Body of pancreas (tissue), 4 donors: ENCODE results near the gene STRADA. TPM values are rescaled to one million over a fixed set of nuclear protein-coding genes. Genes with fewer than 3 reads are reported as not detected.

Experiments
- ATAC-seq: fragments of 150-250 bp; one replicate; pipeline ENCODE4 v1.9.1; 2016
- DNase-seq, 4 donors: peaks; one replicate each; pipeline ENCODE4 v3.0.0-alpha.2; 2019
- H3K27ac ChIP-seq, 4 donors: fragments of 200-600 bp; sonication (generic); 1 replicate in 3 of 4; 2 replicates in 1 of 4; pipeline versions ENCODE4 v1.5.1 to v1.6.1; 2016 to 2019; ENCODE audit warnings: mild to moderate bottlenecking in 1 of 4, mixed read lengths in 1 of 4, moderate library complexity in 1 of 4
- H3K27me3 ChIP-seq, 2 donors: fragments of 200-600 bp; sonication (generic); one replicate each; pipeline ENCODE4 v1.6.0; 2016; ENCODE audit warnings: mild to moderate bottlenecking in 1 of 2
- H3K36me3 ChIP-seq, 2 donors: fragments of 200-600 bp; sonication (generic); replicated peaks in 1 of 2; 2 replicates each; pipeline ENCODE4 v1.5.1; 2016; ENCODE audit warnings: low read depth in 2 of 2; ENCODE audit not compliant: insufficient read depth in 1 of 2
- H3K4me1 ChIP-seq: fragments of 200-600 bp; sonication (generic); one replicate; pipeline ENCODE4 v1.6.0; 2016
- H3K4me3 ChIP-seq, 2 donors: fragments of 200-600 bp; sonication (generic); 1 replicate in 1 of 2; 2 replicates in 1 of 2; pipeline ENCODE4 v1.5.1; 2016 to 2019
- H3K9me3 ChIP-seq, 3 donors: fragments of 200-600 bp; sonication (generic); 1 replicate in 2 of 3; 2 replicates in 1 of 3; pipeline ENCODE4 v1.5.1; 2016
- POLR2A ChIP-seq, 3 donors: fragments of 450-650 bp; IDR thresholded peaks; one replicate each; pipeline ENCODE4 v1.6.1; 2016; ENCODE audit warnings: antibody characterized with exemption in 3 of 3, mild to moderate bottlenecking in 2 of 3
- WGBS, 2 donors: methylation state at CpG; one replicate each; pipeline ENCODE4 v1.1.5; 2017; 5-methylcytosine and 5-hydroxymethylcytosine counted together
- intact Hi-C: fragments of 100-400 bp; cut with DNase I; formaldehyde crosslinking; loops from one replicate; pipeline ENCODE4 v1.15.1; 2023
- total RNA-seq, 2 donors: library from RNA; depleted of rRNA; stranded (reverse); fragments of >200 nt; gene quantifications; one replicate each; pipeline ENCODE4 v1.1.0, GENCODE V29; 2016
- TF ChIP-seq, protein P1 (sequence below), 7 experiments: fragments of 450-650 bp in 4 of 7; fragments of 200-600 bp in 3 of 7; sonication (generic) in 3 of 7; IDR thresholded peaks; one replicate each; pipeline ENCODE4 v1.5.1; 2016 to 2019; ENCODE audit warnings: antibody characterized with exemption in 7 of 7

Gene STRADA
- total RNA-seq, 2 donors from 2014 or later = 25.4 to 26.7 TPM

DNA sequence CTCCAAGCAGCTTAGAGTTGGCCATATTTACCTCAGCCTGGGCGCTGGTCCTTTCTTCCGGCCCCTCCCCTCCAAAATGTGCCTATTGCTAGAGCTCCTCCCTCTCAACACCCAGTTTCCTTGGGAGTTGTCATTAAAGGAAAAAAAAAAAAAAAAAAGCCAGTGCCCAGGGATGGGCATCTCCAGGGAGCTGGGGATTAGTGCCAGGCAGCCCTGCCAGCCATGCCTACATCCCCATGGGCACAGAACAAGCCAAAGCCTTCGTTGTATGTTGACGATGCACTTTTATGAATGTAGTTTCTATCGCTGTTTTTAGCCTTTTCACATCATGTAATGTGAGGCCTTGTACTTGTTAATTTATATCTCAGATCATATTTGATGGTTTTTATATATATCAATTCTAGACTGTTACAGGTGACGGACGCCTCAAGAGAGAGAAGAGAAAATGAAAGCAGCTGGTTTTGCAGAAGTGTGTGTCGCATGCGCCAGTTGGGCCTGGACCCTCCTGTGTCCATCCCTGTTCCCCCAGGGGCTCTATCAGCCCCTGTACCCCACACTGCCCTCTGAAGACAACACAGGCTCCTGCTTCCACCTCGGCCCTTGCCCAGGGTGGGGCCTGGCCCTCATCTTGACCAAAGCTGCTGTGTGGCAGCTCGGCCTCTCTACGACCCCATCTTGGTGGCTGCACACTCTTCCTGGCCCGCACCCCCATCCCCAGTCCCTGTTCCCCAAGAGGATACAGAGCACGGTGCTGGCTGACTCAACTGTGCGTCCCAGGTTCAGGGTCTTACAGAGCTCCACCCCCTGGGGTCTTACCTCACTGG lies 46.4 kb downstream of the STRADA start:
- intact Hi-C loops = no loop called here
- Histone ChIP-seq H3K9me3 (no peaks in the 10 kb centered on the region), H3K27ac (no peak overlapping the region), H3K4me1 (peaks cover 24% of the 10 kb centered on the region), H3K36me3 (peaks cover 0 to 18% of the 10 kb centered on the region in 2 donors), H3K4me3 (no peak overlapping the region), H3K27me3 (no peaks in the 10 kb centered on the region)
- WGBS, 2 donors = 78 to 91% methylated on average over 14 to 15 of the region's 15 CpGs
- TF ChIP-seq, protein P1, sequence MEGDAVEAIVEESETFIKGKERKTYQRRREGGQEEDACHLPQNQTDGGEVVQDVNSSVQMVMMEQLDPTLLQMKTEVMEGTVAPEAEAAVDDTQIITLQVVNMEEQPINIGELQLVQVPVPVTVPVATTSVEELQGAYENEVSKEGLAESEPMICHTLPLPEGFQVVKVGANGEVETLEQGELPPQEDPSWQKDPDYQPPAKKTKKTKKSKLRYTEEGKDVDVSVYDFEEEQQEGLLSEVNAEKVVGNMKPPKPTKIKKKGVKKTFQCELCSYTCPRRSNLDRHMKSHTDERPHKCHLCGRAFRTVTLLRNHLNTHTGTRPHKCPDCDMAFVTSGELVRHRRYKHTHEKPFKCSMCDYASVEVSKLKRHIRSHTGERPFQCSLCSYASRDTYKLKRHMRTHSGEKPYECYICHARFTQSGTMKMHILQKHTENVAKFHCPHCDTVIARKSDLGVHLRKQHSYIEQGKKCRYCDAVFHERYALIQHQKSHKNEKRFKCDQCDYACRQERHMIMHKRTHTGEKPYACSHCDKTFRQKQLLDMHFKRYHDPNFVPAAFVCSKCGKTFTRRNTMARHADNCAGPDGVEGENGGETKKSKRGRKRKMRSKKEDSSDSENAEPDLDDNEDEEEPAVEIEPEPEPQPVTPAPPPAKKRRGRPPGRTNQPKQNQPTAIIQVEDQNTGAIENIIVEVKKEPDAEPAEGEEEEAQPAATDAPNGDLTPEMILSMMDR (IDR thresholded peaks at IDR 0.05) = no peak
- no peak for TF ChIP-seq POLR2A (IDR thresholded peaks at IDR 0.05)
- DNase-seq (no peak), ATAC-seq (no peak)

DNA sequence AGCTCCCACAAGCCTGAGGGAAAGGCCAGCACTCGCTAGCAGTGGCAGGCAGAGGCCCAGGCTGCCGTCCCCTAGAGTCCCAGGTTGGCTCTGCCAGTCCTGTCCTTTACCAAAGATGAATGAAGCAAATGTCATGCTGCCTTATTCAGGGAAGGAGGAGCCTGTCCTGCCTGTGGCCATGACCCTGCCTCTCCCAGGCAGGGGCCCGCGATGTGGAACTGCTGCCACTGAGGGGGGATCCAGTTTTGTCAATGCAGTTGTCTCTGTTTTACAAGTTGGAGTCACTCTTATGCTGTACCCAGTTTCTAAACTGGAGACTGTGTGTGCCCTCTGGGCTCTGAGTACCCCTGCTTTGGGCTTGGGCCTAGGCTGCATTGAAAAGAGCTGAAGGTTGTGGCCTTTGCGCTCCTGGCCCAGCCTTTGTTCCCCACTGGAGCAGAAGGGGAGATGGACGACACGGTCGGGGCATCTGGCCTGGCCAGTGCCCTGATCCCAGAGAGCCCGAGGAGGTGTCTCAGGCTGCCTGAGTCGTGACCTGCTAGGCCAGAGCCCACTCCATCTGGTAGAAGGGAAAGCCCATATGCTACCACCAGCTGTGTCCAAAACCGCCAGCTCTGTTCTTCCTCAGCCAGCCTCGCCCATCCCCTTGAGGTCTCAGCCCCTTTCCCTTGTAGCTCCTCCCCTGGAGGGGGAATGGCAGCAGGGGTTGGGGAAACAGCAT lies 47.2 kb downstream of the STRADA start:
- ATAC-seq (no peak), DNase-seq (no peak)
- no peak for TF ChIP-seq POLR2A (IDR thresholded peaks at IDR 0.05)
- TF ChIP-seq, protein P1 (IDR thresholded peaks at IDR 0.05) = no peak
- Histone ChIP-seq H3K27ac (no peak overlapping the region), H3K36me3 (peaks cover 0 to 20% of the 10 kb centered on the region in 2 donors), H3K4me3 (no peak overlapping the region), H3K9me3 (no peaks in the 10 kb centered on the region), H3K4me1 (peaks cover 22% of the 10 kb centered on the region), H3K27me3 (no peaks in the 10 kb centered on the region)
- intact Hi-C loops = no loop called here
- 77 to 89% methylated on average over 12 of the region's 12 CpGs for WGBS, 2 donors

DNA sequence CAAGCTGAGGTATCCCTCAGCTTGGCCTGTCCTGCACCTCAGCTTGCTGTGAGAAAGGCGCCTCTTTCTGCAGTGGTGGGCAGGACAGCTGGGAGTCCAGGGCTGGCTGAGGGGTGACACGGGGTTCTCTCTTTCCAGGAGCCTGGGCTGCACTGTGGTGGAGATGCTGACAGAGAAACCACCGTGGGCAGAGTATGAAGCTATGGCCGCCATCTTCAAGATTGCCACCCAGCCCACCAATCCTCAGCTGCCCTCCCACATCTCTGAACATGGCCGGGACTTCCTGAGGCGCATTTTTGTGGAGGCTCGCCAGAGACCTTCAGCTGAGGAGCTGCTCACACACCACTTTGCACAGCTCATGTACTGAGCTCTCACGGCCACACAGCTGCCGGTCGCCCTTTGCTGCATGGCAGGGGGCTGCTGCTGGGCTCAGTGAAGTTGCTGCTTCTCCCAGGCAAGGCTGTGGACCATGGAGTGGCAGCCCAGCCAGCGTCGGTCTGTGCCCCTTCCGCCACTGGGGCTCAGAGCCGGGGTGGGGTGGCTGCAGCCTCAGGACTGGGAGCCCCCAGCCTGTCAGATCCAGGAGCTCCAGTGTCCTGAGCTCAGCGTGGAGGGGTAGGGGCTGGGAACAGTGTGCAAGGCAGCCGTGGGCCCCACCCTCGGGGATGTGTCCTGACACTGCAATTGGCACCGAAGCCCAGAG lies 48.0 kb downstream of the STRADA start:
- DNase-seq = no peak
- no peak overlapping the region for H3K27ac ChIP-seq
- no peaks in the 10 kb centered on the region for H3K9me3 ChIP-seq
- ATAC-seq = no peak
- H3K4me3 ChIP-seq = no peak overlapping the region
- H3K27me3 ChIP-seq = no peaks in the 10 kb centered on the region
- H3K36me3 ChIP-seq = peaks cover 0 to 28% of the 10 kb centered on the region in 2 donors
- TF ChIP-seq, protein P1 (IDR thresholded peaks at IDR 0.05) = no peak
- TF ChIP-seq POLR2A (IDR thresholded peaks at IDR 0.05) = no peak
- peaks cover 14% of the 10 kb centered on the region for H3K4me1 ChIP-seq
- WGBS, 2 donors = 91 to 98% methylated on average over 5 to 18 of the region's 18 CpGs
- intact Hi-C loops = no loop called here

DNA sequence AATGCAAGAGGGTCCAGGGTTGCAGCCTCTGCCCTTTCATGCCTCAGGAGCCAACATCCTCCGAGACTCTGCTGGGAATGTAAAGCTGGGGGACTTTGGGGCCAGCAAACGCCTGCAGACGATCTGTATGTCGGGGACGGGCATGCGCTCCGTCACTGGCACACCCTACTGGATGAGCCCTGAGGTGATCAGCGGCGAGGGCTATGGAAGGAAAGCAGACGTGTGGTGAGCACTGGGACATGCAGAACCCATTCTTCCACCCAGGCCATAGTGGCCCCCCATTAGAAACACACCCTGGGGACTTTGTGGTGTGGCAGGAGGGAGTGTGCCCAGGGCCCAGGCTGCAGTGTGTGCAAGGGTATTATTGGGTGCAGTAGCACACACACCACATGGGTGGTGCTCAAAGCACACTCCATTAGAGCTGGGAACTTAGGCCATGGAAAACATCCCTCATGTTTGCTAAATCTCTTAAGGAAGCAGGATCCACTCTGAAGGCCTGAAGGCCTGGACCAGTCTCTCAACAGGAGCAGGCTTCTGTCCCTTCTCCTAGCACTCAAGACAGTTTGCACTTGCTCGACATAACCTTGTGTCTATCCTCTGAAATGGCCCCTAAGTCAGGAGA lies 49.3 kb downstream of the STRADA start:
- no peak for DNase-seq
- H3K9me3 ChIP-seq = no peaks in the 10 kb centered on the region
- no peak for TF ChIP-seq POLR2A (IDR thresholded peaks at IDR 0.05)
- TF ChIP-seq, protein P1 (IDR thresholded peaks at IDR 0.05) = no peak
- H3K36me3 ChIP-seq = peaks cover 0 to 32% of the 10 kb centered on the region in 2 donors
- no peaks in the 10 kb centered on the region for H3K27me3 ChIP-seq
- ATAC-seq = no peak
- 94 to 97% methylated on average over 6 to 11 of the region's 11 CpGs for WGBS, 2 donors
- H3K4me3 ChIP-seq = no peak overlapping the region
- H3K4me1 ChIP-seq = peaks cover 1% of the 10 kb centered on the region
- intact Hi-C loops = no loop called here
- H3K27ac ChIP-seq = no peak overlapping the region
